ENCODE measurements around the gene HDHD3.

HDHD3 gene

GRCh38 chr9:113328045-113328782 lies 48.6 kb downstream of the HDHD3 start:
- DNase-seq (ENCODE audit: low spot score): no peak

DNA sequence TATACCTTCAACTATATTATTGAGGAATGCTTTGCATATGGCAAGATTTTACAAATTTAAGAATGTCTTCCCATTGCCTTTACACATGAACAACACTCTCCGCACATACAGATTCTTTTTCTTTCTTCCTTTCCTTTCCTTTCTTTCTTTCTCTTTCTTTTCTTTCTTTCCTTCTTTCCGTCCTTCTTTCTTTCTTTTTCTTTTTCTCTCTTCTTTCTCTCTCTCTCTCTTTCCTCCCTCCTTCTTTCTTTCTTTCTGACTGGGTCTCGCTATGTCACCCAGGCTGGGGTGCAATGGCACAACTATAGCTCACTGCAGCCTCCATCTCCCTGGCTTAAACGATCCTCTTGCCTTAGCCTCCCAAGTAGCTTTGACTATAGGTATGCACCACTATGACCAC lies 50.6 kb downstream of the HDHD3 start:
- no peak for DNase-seq (ENCODE audit: low spot score)

Measured in hematopoietic multipotent progenitor cell treated with erythropoietin and hydrocortisone succinate and interleukin-3 and kit ligand, for 15 days (in vitro differentiated cells).